ENCODE measurements around the gene TSPAN6.

Gene TSPAN6

GRCh38 chrX:100654261-100654660, 17.7 kb upstream of the TSPAN6 start:
- TF ChIP-seq, protein P1, sequence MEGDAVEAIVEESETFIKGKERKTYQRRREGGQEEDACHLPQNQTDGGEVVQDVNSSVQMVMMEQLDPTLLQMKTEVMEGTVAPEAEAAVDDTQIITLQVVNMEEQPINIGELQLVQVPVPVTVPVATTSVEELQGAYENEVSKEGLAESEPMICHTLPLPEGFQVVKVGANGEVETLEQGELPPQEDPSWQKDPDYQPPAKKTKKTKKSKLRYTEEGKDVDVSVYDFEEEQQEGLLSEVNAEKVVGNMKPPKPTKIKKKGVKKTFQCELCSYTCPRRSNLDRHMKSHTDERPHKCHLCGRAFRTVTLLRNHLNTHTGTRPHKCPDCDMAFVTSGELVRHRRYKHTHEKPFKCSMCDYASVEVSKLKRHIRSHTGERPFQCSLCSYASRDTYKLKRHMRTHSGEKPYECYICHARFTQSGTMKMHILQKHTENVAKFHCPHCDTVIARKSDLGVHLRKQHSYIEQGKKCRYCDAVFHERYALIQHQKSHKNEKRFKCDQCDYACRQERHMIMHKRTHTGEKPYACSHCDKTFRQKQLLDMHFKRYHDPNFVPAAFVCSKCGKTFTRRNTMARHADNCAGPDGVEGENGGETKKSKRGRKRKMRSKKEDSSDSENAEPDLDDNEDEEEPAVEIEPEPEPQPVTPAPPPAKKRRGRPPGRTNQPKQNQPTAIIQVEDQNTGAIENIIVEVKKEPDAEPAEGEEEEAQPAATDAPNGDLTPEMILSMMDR (IDR thresholded peaks at IDR 0.05), result no peak
- H3K27ac ChIP-seq, result no peak overlapping the region
- no peaks in the 10 kb centered on the region for H3K27me3 ChIP-seq
- no peaks in the 10 kb centered on the region for H3K9me3 ChIP-seq
- no peaks in the 10 kb centered on the region for H3K4me1 ChIP-seq (ENCODE audit: control insufficient read depth in 1 of 2, insufficient read depth in 1 of 2, low read depth in 1 of 2, low read length in 1 of 2)
- H3K36me3 ChIP-seq, result no peaks in the 10 kb centered on the region
- H3K4me3 ChIP-seq (ENCODE audit: low read depth in 1 of 2, low read length in 1 of 2), result no peak overlapping the region

DNA sequence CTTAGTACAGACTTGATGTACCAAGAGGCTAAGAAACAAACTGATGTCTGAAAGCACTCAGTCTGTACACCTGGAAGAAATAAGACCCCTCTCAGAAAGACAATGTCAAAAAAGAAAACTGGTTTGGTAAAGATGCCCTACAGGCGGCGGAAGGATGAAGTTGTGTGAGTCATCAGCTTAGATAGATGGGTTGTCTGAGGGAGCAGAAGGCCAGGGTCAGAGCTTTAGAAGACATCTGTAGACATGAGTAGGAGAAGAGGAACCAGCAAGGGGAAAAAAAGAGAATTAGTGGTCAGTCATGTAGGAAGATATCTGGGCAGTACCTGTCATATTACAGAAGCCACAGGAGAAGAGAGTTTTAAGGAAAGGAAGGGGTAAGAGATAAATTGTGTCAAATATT, 15.7 kb upstream of the TSPAN6 start:
- H3K27ac ChIP-seq, result no peak overlapping the region
- H3K36me3 ChIP-seq, result no peaks in the 10 kb centered on the region
- no peaks in the 10 kb centered on the region for H3K9me3 ChIP-seq
- H3K4me3 ChIP-seq (ENCODE audit: low read depth in 1 of 2, low read length in 1 of 2), result no peak overlapping the region
- no peaks in the 10 kb centered on the region for H3K4me1 ChIP-seq (ENCODE audit: control insufficient read depth in 1 of 2, insufficient read depth in 1 of 2, low read depth in 1 of 2, low read length in 1 of 2)
- TF ChIP-seq, protein P1 (IDR thresholded peaks at IDR 0.05), result no peak
- no peaks in the 10 kb centered on the region for H3K27me3 ChIP-seq

DNA sequence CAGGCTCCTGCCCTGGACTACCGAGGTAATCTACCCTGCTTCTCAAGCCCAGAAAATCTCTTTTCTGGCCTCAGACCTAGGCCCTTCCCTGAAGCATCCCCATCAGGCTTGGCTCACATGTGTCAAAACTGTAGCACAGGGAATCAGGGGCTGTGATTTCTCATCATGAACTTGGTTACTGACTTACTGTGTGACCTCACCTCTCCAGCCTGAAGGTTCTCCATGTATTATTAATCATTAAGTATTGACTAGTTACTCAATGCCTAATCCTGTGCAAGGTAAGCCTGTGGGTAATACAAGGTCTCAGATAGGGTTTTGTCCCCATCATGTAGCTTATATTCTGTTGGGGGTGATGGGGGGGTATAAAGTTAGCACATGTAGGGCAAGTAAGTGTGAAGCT, 14.2 kb upstream of the TSPAN6 start:
- no peak overlapping the region for H3K27ac ChIP-seq
- TF ChIP-seq, protein P1 (IDR thresholded peaks at IDR 0.05), result no peak

DNA sequence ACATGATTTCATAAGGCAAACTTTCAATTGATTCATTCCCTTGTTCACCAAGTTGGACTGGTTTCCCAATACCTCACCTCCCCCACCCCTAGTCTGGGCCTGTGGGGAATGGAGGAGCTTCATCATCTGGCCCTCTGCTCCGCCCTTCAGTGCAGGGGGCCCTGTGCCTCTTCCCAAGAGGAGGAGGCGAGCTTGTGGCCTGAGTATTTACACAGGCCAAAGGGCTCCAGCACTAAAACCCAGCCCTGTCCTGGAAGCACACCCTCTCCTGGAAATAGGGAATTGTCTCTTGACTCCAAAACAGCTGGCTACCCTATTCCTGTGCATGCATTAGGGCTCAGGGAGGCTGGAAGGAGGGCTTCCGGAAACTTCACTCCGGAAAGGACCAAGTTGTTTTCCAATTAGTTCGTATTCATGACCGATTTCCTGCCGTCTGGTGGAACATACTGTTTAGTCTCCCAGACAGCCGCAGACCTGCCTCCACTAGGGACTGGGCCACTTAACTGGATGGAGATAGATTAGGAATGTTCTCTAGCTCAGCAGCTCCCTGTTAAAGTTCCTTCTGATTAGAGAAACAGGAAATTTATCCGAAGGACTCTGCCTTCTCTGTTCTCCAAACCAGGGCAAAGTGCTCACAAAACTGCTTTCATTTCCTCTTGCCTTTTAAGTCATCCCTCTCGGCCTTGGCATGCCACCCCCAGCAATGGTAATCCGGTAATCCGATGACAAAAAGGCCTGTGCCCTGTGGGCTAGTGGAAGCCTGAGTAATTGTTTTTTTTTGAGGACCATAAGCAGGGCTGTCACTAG, 13.1 kb upstream of the TSPAN6 start:
- Histone ChIP-seq H3K27me3 (no peaks in the 10 kb centered on the region), H3K36me3 (no peaks in the 10 kb centered on the region), H3K4me3 (ENCODE audit: low read depth in 1 of 2, low read length in 1 of 2) (no peak overlapping the region), H3K27ac (no peak overlapping the region), H3K4me1 (ENCODE audit: control insufficient read depth in 1 of 2, insufficient read depth in 1 of 2, low read depth in 1 of 2, low read length in 1 of 2) (no peaks in the 10 kb centered on the region), H3K9me3 (no peaks in the 10 kb centered on the region)
- TF ChIP-seq, protein P1 (IDR thresholded peaks at IDR 0.05), result no peak

More for the DNA sequence above, 14.2 kb upstream of the TSPAN6 start:
- Histone ChIP-seq H3K4me1 (ENCODE audit: control insufficient read depth in 1 of 2, insufficient read depth in 1 of 2, low read depth in 1 of 2, low read length in 1 of 2) (no peaks in the 10 kb centered on the region), H3K9me3 (no peaks in the 10 kb centered on the region), H3K4me3 (ENCODE audit: low read depth in 1 of 2, low read length in 1 of 2) (no peak overlapping the region), H3K36me3 (no peaks in the 10 kb centered on the region), H3K27me3 (no peaks in the 10 kb centered on the region)

DNA sequence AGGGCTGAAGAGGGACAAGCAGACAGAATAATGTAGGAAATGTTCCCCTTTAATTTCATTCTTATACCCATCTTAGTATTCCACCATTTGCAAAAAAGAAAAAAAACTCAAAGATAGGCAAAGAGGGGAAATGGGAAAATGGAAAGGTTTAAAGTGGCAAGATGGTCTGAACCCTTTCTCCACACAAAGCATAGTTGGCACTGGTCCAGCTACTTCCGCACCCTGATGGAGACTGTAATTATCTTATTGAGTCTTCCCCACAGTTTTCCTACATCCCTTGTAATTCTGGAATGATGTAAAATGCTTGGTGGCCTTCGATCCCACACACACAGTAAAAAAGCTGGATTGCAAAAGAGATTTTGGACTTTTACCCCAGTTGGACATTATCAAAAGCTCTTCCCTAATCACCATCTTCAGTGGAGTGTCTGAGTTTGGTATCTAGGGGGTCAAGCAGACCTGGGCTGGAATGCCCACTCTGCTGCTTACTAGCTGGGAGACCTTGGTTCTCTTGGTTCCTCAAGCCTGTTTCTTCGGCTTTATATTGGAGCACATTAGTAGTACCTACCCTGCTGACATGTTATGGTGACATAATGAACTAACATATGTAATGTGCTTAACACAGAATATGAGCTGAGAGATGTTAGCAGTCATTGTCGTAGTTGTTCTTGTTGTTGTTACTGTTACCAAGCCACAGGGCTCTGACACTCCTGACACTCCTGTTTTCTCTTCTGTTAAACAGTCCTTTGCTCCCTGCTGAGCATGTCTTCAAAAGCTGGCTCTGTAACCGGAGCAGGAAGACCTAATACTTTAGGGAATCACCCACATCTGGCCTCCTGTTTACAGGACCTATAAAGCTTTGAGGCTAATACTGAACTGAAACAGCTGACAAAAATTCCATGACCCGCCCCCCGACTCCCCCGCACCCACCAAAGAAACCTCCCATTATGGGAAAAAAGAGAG, 12.1 kb upstream of the TSPAN6 start:
- H3K4me3 ChIP-seq (ENCODE audit: low read depth in 1 of 2, low read length in 1 of 2), result no peak overlapping the region

More for the DNA sequence above, 12.1 kb upstream of the TSPAN6 start:
- H3K27ac ChIP-seq, result no peak overlapping the region
- TF ChIP-seq, protein P1 (IDR thresholded peaks at IDR 0.05), result no peak
- H3K4me1 ChIP-seq (ENCODE audit: control insufficient read depth in 1 of 2, insufficient read depth in 1 of 2, low read depth in 1 of 2, low read length in 1 of 2), result no peaks in the 10 kb centered on the region
- H3K9me3 ChIP-seq, result no peaks in the 10 kb centered on the region
- no peaks in the 10 kb centered on the region for H3K36me3 ChIP-seq
- H3K27me3 ChIP-seq, result no peaks in the 10 kb centered on the region
